OCI-LY1 (cell line): ENCODE results near the gene EVI5L.

Source experiments
- H2AFZ ChIP-seq: fragments of 200-600 bp; sonication (generic), shearing (Covaris generic); 2 replicates; pipeline ENCODE4 v1.6.0; 2014; ENCODE audit warnings: antibody characterized with exemption, mild to moderate bottlenecking, low read length
- H3F3A ChIP-seq: fragments of 200-600 bp; sonication (generic), shearing (Covaris generic); 2 replicates; pipeline ENCODE4 v1.6.0; 2014; ENCODE audit warnings: mild to moderate bottlenecking, antibody characterized with exemption, low read length, moderate library complexity; ENCODE audit not compliant: insufficient read depth
- H3K27ac ChIP-seq: fragments of 200-600 bp; sonication (generic); 2 replicates; pipeline ENCODE4 v1.5.1; 2014; ENCODE audit warnings: low read length, mixed run types, mild to moderate bottlenecking, low read depth; ENCODE audit not compliant: poor library complexity, severe bottlenecking
- H3K27me3 ChIP-seq: fragments of 200-600 bp; sonication (generic); 2 replicates; pipeline ENCODE4 v1.6.0; 2014; ENCODE audit warnings: antibody characterized with exemption, mild to moderate bottlenecking, low read length, moderate library complexity; ENCODE audit not compliant: insufficient read depth
- H3K36me3 ChIP-seq: fragments of 200-600 bp; sonication (generic); 2 replicates; pipeline ENCODE4 v1.6.1; 2014; ENCODE audit warnings: mild to moderate bottlenecking, antibody characterized with exemption, low read length, moderate library complexity, mixed read lengths; ENCODE audit not compliant: insufficient read depth
- H3K4me1 ChIP-seq: fragments of 200-600 bp; sonication (generic); 2 replicates; pipeline ENCODE4 v1.5.1; 2014; ENCODE audit warnings: mild to moderate bottlenecking, low read length, moderate library complexity; ENCODE audit not compliant: insufficient read depth, severe bottlenecking
- H3K4me2 ChIP-seq: fragments of 200-600 bp; sonication (generic), shearing (Covaris generic); 2 replicates; pipeline ENCODE4 v1.6.1; 2014; ENCODE audit warnings: low read length
- H3K4me3 ChIP-seq: fragments of 200-600 bp; sonication (generic); 2 replicates; pipeline ENCODE4 v1.5.1; 2014; ENCODE audit warnings: low read length, low read depth, mild to moderate bottlenecking, mixed read lengths; ENCODE audit not compliant: poor library complexity, severe bottlenecking
- H3K79me2 ChIP-seq: fragments of 200-600 bp; shearing (Covaris generic); 2 replicates; pipeline ENCODE4 v1.6.1; 2016; ENCODE audit warnings: mixed run types, low read length, mixed read lengths; ENCODE audit not compliant: insufficient read depth
- H3K9ac ChIP-seq: fragments of 200-600 bp; sonication (generic), shearing (Covaris generic); 2 replicates; pipeline ENCODE4 v1.6.1; 2014; ENCODE audit warnings: mild to moderate bottlenecking, low read length, mixed read lengths
- H3K9me2 ChIP-seq: fragments of 200-600 bp; sonication (generic), shearing (Covaris generic); 2 replicates; pipeline ENCODE4 v1.6.1; 2014; ENCODE audit warnings: low read depth, mild to moderate bottlenecking, low read length, mixed read lengths
- H3K9me3 ChIP-seq: fragments of 200-600 bp; shearing (Covaris generic); 2 replicates; pipeline ENCODE4 v1.6.1; 2014; ENCODE audit warnings: low read length, mixed read lengths
- H4K20me1 ChIP-seq: fragments of 200-600 bp; sonication (generic), shearing (Covaris generic); 2 replicates; pipeline ENCODE4 v1.6.0; 2016; ENCODE audit warnings: mild to moderate bottlenecking, low read length; ENCODE audit not compliant: insufficient read depth
- CTCF ChIP-seq: fragments of 200-600 bp; sonication (generic), shearing (Covaris generic); IDR thresholded peaks from 2 replicates; pipeline ENCODE4 v1.5.1; 2017; ENCODE audit warnings: mild to moderate bottlenecking, antibody characterized with exemption, low read length, moderate library complexity, mixed read lengths
- EZH2 ChIP-seq: fragments of 200-600 bp; sonication (generic), shearing (Covaris generic); IDR thresholded peaks from 2 replicates; pipeline ENCODE4 v1.8.0; 2017; ENCODE audit warnings: borderline replicate concordance, mixed run types, mild to moderate bottlenecking, antibody characterized with exemption, low read length, moderate library complexity, mixed read lengths

EVI5L gene

GRCh38 chr19:7859831-7860713 is 30.1 kb downstream of the EVI5L start:
- H3K4me1 ChIP-seq = peaks cover 8% of the 10 kb centered on the region
- H3K9me2 ChIP-seq = no peaks in the 10 kb centered on the region
- TF ChIP-seq CTCF (no peak), EZH2 (no peak)
- no peaks in the 10 kb centered on the region for H4K20me1 ChIP-seq
- no peaks in the 10 kb centered on the region for H3K9me3 ChIP-seq
- H3K27ac ChIP-seq = no peak overlapping the region
- no peak overlapping the region for H3K4me2 ChIP-seq
- no peak overlapping the region for H2AFZ ChIP-seq
- peaks cover 8% of the 10 kb centered on the region; the same call in 1 of the 2 replicates for H3K27me3 ChIP-seq
- no peaks in the 10 kb centered on the region for H3K79me2 ChIP-seq
- H3K4me3 ChIP-seq = no peak overlapping the region
- no peak overlapping the region for H3K9ac ChIP-seq
- H3F3A ChIP-seq = no peaks in the 10 kb centered on the region
- no peaks in the 10 kb centered on the region for H3K36me3 ChIP-seq

- TF ChIP-seq CTCF = no peak
- no peak for TF ChIP-seq EZH2
- Histone ChIP-seq H3K79me2 (no peaks in the 10 kb centered on the region), H3K9me3 (no peaks in the 10 kb centered on the region), H3K9me2 (no peaks in the 10 kb centered on the region), H4K20me1 (no peaks in the 10 kb centered on the region), H3K27ac (no peak overlapping the region), H3K9ac (no peak overlapping the region), H3K4me1 (peaks cover 12% of the 10 kb centered on the region), H3K36me3 (no peaks in the 10 kb centered on the region), H3K4me3 (no peak overlapping the region), H3F3A (no peaks in the 10 kb centered on the region), H3K4me2 (no peak overlapping the region), H2AFZ (no peak overlapping the region), H3K27me3 (peaks cover 8% of the 10 kb centered on the region; the same call in 1 of the 2 replicates)
Measured at GRCh38 chr19:7860714-7861618, 30.9 kb downstream of the EVI5L start.

GRCh38 chr19:7861619-7862412 is 31.8 kb downstream of the EVI5L start:
- H2AFZ ChIP-seq = no peak overlapping the region
- no peaks in the 10 kb centered on the region for H3F3A ChIP-seq
- no peak overlapping the region for H3K4me3 ChIP-seq
- no peak for TF ChIP-seq EZH2
- TF ChIP-seq CTCF = peak; percentile 28
- H3K9me2 ChIP-seq = no peaks in the 10 kb centered on the region
- no peak overlapping the region for H3K4me2 ChIP-seq
- H3K4me1 ChIP-seq = peaks cover 12% of the 10 kb centered on the region
- H3K79me2 ChIP-seq = no peaks in the 10 kb centered on the region
- no peaks in the 10 kb centered on the region for H3K9me3 ChIP-seq
- H4K20me1 ChIP-seq = no peaks in the 10 kb centered on the region
- H3K36me3 ChIP-seq = no peaks in the 10 kb centered on the region
- no peak overlapping the region for H3K27ac ChIP-seq
- H3K9ac ChIP-seq = no peak overlapping the region
- H3K27me3 ChIP-seq = peaks cover 5% of the 10 kb centered on the region; the same call in 1 of the 2 replicates
